HCT116 (cell line): ENCODE data around the gene MIEF2. TPM values are rescaled to one million over a fixed set of nuclear protein-coding genes. Genes with fewer than 3 reads are reported as not detected.
"Not testable (repeated sequence)": the region's sequence is repeated elsewhere in the genome, so short reads cannot be mapped to it uniquely, and the experiment has no call there.

Source experiments
- ATAC-seq: fragments of 200-7000 bp; cut with Tn5 transposase; 2 replicates; pipeline ENCODE4 v1.9.1; 2020; ENCODE audit warnings: mild to moderate bottlenecking, moderate library complexity
- BruUV-seq: library from RNA; stranded (reverse); fragments of 400-500 nt; replicated peaks from 2 replicates; lab custom pipeline; 2021; lab: Mats Ljungman, UMichigan
- CTCF ChIA-PET: fragments of 300-600 bp; sonication (Branson Sonifier 250); formaldehyde crosslinking; loops from one replicate; lab custom pipeline; 2021; ENCODE audit warnings: antibody characterized with exemption; lab: Charles Lee
- POLR2A ChIA-PET: fragments of 300-600, 350-600 bp; sonication (Branson Sonifier 250); formaldehyde crosslinking; loops from one replicate; lab custom pipeline; 2021; ENCODE audit warnings: antibody characterized with exemption; lab: Charles Lee
- RAD21 ChIA-PET, 2 experiments: fragments of 300-600 bp; sonication (Branson Sonifier 250); formaldehyde crosslinking; loops; one replicate each; lab custom pipeline; 2023; ENCODE audit warnings: low total read pairs in 2 of 2; ENCODE audit not compliant: uncharacterized antibody in 2 of 2, unreplicated experiment in 2 of 2, low non-redundant PET in 1 of 2; lab: Charles Lee
- DNase-seq: peaks from one replicate; pipeline ENCODE4 v3.0.0-alpha.2; 2010; ENCODE audit warnings: low read depth, low spot score
- H2AFZ ChIP-seq: fragments of 200-600 bp; shearing (Covaris generic), sonication (generic); 2 replicates; pipeline ENCODE4 v1.6.1; 2017; ENCODE audit warnings: low read depth, mixed run types, mixed read lengths, antibody characterized with exemption, low read length; ENCODE audit not compliant: poor library complexity, severe bottlenecking
- H3K27ac ChIP-seq: 2 replicates; pipeline ENCODE4 v1.5.1; 2012; ENCODE audit warnings: low read depth, low read length
- H3K27me3 ChIP-seq: fragments of 200-600 bp; sonication (generic); 2 replicates; pipeline ENCODE4 v1.6.1; 2016; ENCODE audit warnings: mixed run types, low read length, mixed read lengths; ENCODE audit not compliant: insufficient read depth
- H3K36me3 ChIP-seq, 2 experiments: fragments of 200-500 bp in 1 of 2; fragments of 200-600 bp in 1 of 2; sonication (Bioruptor generic) in 1 of 2; sonication (generic) in 1 of 2; 2 replicates each; pipeline versions ENCODE4 v1.5.1 to v1.6.1; 2014 to 2016; ENCODE audit warnings: low read length in 2 of 2, inconsistent platforms in 1 of 2, mixed read lengths in 1 of 2, mixed run types in 1 of 2; ENCODE audit not compliant: insufficient read depth in 2 of 2, control insufficient read depth in 1 of 2
- H3K4me1 ChIP-seq, 2 experiments: fragments of 200-600 bp in 1 of 2; sonication (generic) in 1 of 2; 2 replicates each; pipeline versions ENCODE4 v1.5.1 to v1.6.1; 2012 to 2017; ENCODE audit warnings: low read length in 2 of 2, inconsistent platforms in 1 of 2, mild to moderate bottlenecking in 1 of 2, mixed read lengths in 1 of 2, mixed run types in 1 of 2, moderate library complexity in 1 of 2; ENCODE audit not compliant: insufficient read depth in 2 of 2, control insufficient read depth in 1 of 2
- H3K4me2 ChIP-seq: fragments of 200-600 bp; sonication (generic); 2 replicates; pipeline ENCODE4 v1.6.1; 2017; ENCODE audit warnings: mixed run types, low read length, mixed read lengths
- H3K4me3 ChIP-seq, 2 experiments: fragments of 200-600 bp in 1 of 2; sonication (generic) in 1 of 2; replicated peaks in 1 of 2; 2 replicates each; pipeline ENCODE4 v1.5.1; 2011 to 2016; ENCODE audit warnings: low read length in 2 of 2, control low read depth in 1 of 2, low read depth in 1 of 2, mild to moderate bottlenecking in 1 of 2, mixed read lengths in 1 of 2, mixed run types in 1 of 2
- H3K79me2 ChIP-seq: fragments of 200-600 bp; sonication (generic); 2 replicates; pipeline ENCODE4 v1.6.1; 2017; ENCODE audit warnings: mild to moderate bottlenecking, mixed run types, low read length, moderate library complexity, mixed read lengths; ENCODE audit not compliant: insufficient read depth
- H3K9ac ChIP-seq: fragments of 200-600 bp; sonication (generic); 2 replicates; pipeline ENCODE4 v1.6.1; 2016; ENCODE audit warnings: low read length, mixed read lengths
- H3K9me2 ChIP-seq: fragments of 200-600 bp; sonication (generic), shearing (Covaris generic); 2 replicates; pipeline ENCODE4 v1.6.1; 2017; ENCODE audit warnings: mixed run types, mild to moderate bottlenecking, moderate library complexity; ENCODE audit not compliant: insufficient read depth
- H3K9me3 ChIP-seq, 2 experiments: fragments of 200-500 bp in 1 of 2; fragments of 200-600 bp in 1 of 2; sonication (Bioruptor generic) in 1 of 2; sonication (generic) in 1 of 2; 2 replicates each; pipeline ENCODE4 v1.6.1; 2014 to 2017; ENCODE audit warnings: low read length in 2 of 2, mixed read lengths in 2 of 2, inconsistent platforms in 1 of 2, low read depth in 1 of 2, mild to moderate bottlenecking in 1 of 2, mixed run types in 1 of 2, moderate library complexity in 1 of 2; ENCODE audit not compliant: control insufficient read depth in 1 of 2, insufficient read depth in 1 of 2
- H4K20me1 ChIP-seq: fragments of 200-600 bp; sonication (generic), shearing (Covaris generic); 2 replicates; pipeline ENCODE4 v1.6.1; 2017; ENCODE audit warnings: mixed run types, mild to moderate bottlenecking, moderate library complexity; ENCODE audit not compliant: insufficient read depth
- ATF3 ChIP-seq: IDR thresholded peaks from 2 replicates; pipeline ENCODE4 v1.6.1; 2012
- EGR1 ChIP-seq: IDR thresholded peaks from 2 replicates; pipeline ENCODE4 v1.6.1; 2012; ENCODE audit warnings: low read depth
- EZH2 ChIP-seq: fragments of 200-600 bp; sonication (generic); IDR thresholded peaks from 2 replicates; pipeline ENCODE4 v1.6.1; 2017; ENCODE audit warnings: antibody characterized with exemption, mixed run types
- FOSL1 ChIP-seq: IDR thresholded peaks from 2 replicates; pipeline ENCODE4 v1.6.1; 2012; ENCODE audit warnings: low read depth
- JUND ChIP-seq: IDR thresholded peaks from 2 replicates; pipeline ENCODE4 v1.6.1; 2012
- POLR2A ChIP-seq: IDR thresholded peaks from 2 replicates; pipeline ENCODE4 v1.7.0; 2011; ENCODE audit warnings: borderline replicate concordance; ENCODE audit not compliant: insufficient read depth, insufficient read length; ENCODE audit errors: extremely low read depth
- POLR2AphosphoS5 ChIP-seq: IDR thresholded peaks from 2 replicates; pipeline ENCODE4 v1.6.1; 2011; ENCODE audit warnings: mild to moderate bottlenecking, low read depth, low read length, moderate library complexity
- RAD21 ChIP-seq: IDR thresholded peaks from 2 replicates; pipeline ENCODE4 v1.6.1; 2012; ENCODE audit warnings: low read depth, mild to moderate bottlenecking
- SP1 ChIP-seq: IDR thresholded peaks from 2 replicates; pipeline ENCODE4 v1.6.1; 2012; ENCODE audit warnings: low read depth
- YY1 ChIP-seq: IDR thresholded peaks from 2 replicates; pipeline ENCODE4 v1.6.1; 2011; ENCODE audit warnings: low read length, low read depth, moderate library complexity, mild to moderate bottlenecking; ENCODE audit not compliant: insufficient replicate concordance; ENCODE audit errors: extremely low read depth
- ZBTB33 ChIP-seq: IDR thresholded peaks from 2 replicates; pipeline ENCODE4 v1.6.1; 2011; ENCODE audit warnings: mild to moderate bottlenecking, low read length, moderate library complexity; ENCODE audit not compliant: insufficient replicate concordance; ENCODE audit errors: extremely low read depth
- ZNF274 ChIP-seq: fragments of 200-500 bp; sonication (Bioruptor generic); IDR thresholded peaks from 2 replicates; pipeline ENCODE4 v1.6.1; 2014; ENCODE audit warnings: mild to moderate bottlenecking, low read depth, low read length, inconsistent platforms
- intact Hi-C: fragments of 100-400 bp; cut with micrococcal nuclease; formaldehyde crosslinking; loops from 2 replicates; pipeline ENCODE4 v1.10.0; 2022
- total RNA-seq: library from RNA; stranded (reverse); gene quantifications from one replicate; pipeline ENCODE4 v1.2.1, GENCODE V29; 2021; ENCODE audit not compliant: unreplicated experiment

Gene MIEF2
- total RNA-seq, 1 experiment from 2014 or later: 9.3 TPM

- no peaks in the 10 kb centered on the region for H3K9me3 ChIP-seq
- no peaks in the 10 kb centered on the region for H4K20me1 ChIP-seq
- no peak overlapping the region for H2AFZ ChIP-seq
- no peaks in the 10 kb centered on the region for H3K9me2 ChIP-seq
- no peaks in the 10 kb centered on the region for H3K27me3 ChIP-seq
- ChIA-PET POLR2A (no interaction called here), CTCF (no interaction called here), RAD21 (no interaction called here)
- H3K36me3 ChIP-seq: peaks cover 39 to 54% of the 10 kb centered on the region in 2 experiments
- no TSS peak for BruUV-seq
- peaks cover 4% of the 10 kb centered on the region; the same call in 1 of the 2 replicates for H3K79me2 ChIP-seq
- intact Hi-C loops: no loop called here
- H3K4me2 ChIP-seq: no peak overlapping the region
- TF ChIP-seq SP1 (no peak), ZNF274 (no peak), POLR2A (no peak), POLR2AphosphoS5 (no peak), EZH2 (no peak), ZBTB33 (no peak), ATF3 (no peak), JUND (no peak), FOSL1 (no peak), EGR1 (no peak), RAD21 (no peak), YY1 (no peak)
- H3K9ac ChIP-seq: no peak overlapping the region
- H3K4me3 ChIP-seq: no peak overlapping the region
- no peak for ATAC-seq
- H3K4me1 ChIP-seq: 0 out of 4 replicates have a peak, but pooled peaks cover 0 to 1% of the 10 kb centered on the region in 2 experiments
- DNase-seq: no peak
- no peak overlapping the region for H3K27ac ChIP-seq
Measured at GRCh38 chr17:18291718-18292540, 31.5 kb downstream of the MIEF2 start.

GRCh38 chr17:18298061-18298460, 37.6 kb downstream of the MIEF2 start:
- ATAC-seq, intact Hi-C loops, BruUV-seq, H3K4me3 ChIP-seq, H3K27me3 ChIP-seq, H3K9ac ChIP-seq, RAD21 ChIA-PET, H3K27ac ChIP-seq, H3K79me2 ChIP-seq, DNase-seq, CTCF ChIA-PET, H3K9me2 ChIP-seq, H3K9me3 ChIP-seq, POLR2A ChIA-PET, H2AFZ ChIP-seq, H4K20me1 ChIP-seq, H3K4me2 ChIP-seq, H3K4me1 ChIP-seq: not testable (repeated sequence)
- H3K36me3 ChIP-seq: peaks cover 35 to 43% of the 10 kb centered on the region in 2 experiments
